ENCODE data around the gene KCP. TPM values are rescaled to one million over a fixed set of nuclear protein-coding genes. Genes with fewer than 3 reads are reported as not detected.

Gene KCP
- total and polyA plus RNA-seq, 2 experiments from 2014 or later = 0.76 to 1.1 TPM

- peaks cover 52% of the 10 kb centered on the region for H3K27me3 Mint-ChIP-seq (ENCODE audit: insufficient read depth, low read depth, poor library complexity)
- ATAC-seq = peak; percentile 29
- H3K4me1 Mint-ChIP-seq = peaks cover 34% of the 10 kb centered on the region
- Histone ChIP-seq H2AFZ (peak overlapping the region; percentile 98), H3K27ac (ENCODE audit: low read depth) (no peak overlapping the region), H4K20me1 (replicated peaks; ENCODE audit: insufficient read depth) (no peaks in the 10 kb centered on the region), H3K9me2 (ENCODE audit: insufficient read depth) (no peaks in the 10 kb centered on the region), H3K79me2 (replicated peaks; ENCODE audit: insufficient read depth) (no peaks in the 10 kb centered on the region), H3K4me1 (ENCODE audit: insufficient read depth) (peaks cover 28% of the 10 kb centered on the region), H3F3A (replicated peaks; ENCODE audit: low read depth) (peaks cover 6% of the 10 kb centered on the region), H3K4me2 (peak overlapping the region; percentile 96), H3K27me3 (ENCODE audit: insufficient read depth) (peaks cover 42% of the 10 kb centered on the region), H3K4me3 (peak overlapping the region; percentile 76), H3K36me3 (ENCODE audit: insufficient read depth) (no peaks in the 10 kb centered on the region)
- DNase-seq (ENCODE audit: low spot score) = peak; percentile 79
- no peak overlapping the region for H3K27ac Mint-ChIP-seq
- H3K36me3 Mint-ChIP-seq (ENCODE audit: low read depth) = no peaks in the 10 kb centered on the region
- H3K9me3 Mint-ChIP-seq = no peaks in the 10 kb centered on the region
- peak overlapping the region; percentile 74 for H3K4me3 Mint-ChIP-seq
- TF ChIP-seq NANOG (IDR thresholded peaks at IDR 0.05; ENCODE audit: borderline replicate concordance) = no peak
- no peak for TF ChIP-seq STAT1 (IDR thresholded peaks at IDR 0.05; ENCODE audit: unreplicated experiment)
- TF ChIP-seq CTCF (conservative IDR thresholded peaks at IDR 0.05; ENCODE audit: low read depth in 2 of 2) = no peak
- TF ChIP-seq POLR2AphosphoS5 (IDR thresholded peaks at IDR 0.05; ENCODE audit: low read depth) = no peak
- TF ChIP-seq ZNF114 (CRISPR knock-in tag; IDR thresholded peaks at IDR 0.05) = no peak
- TF ChIP-seq ZNF462 (CRISPR knock-in tag; IDR thresholded peaks at IDR 0.05) = no peak
- no peak for TF ChIP-seq EZH2phosphoT487 (IDR thresholded peaks at IDR 0.05; ENCODE audit: unreplicated experiment)
- TF ChIP-seq ZNF331 (CRISPR knock-in tag; IDR thresholded peaks at IDR 0.05; ENCODE audit: low read depth) = no peak
- TF ChIP-seq JUNB (IDR thresholded peaks at IDR 0.05; ENCODE audit: unreplicated experiment) = no peak
- TF ChIP-seq ETS1 (IDR thresholded peaks at IDR 0.05) = no peak
- no peak for TF ChIP-seq EZH2 (IDR thresholded peaks at IDR 0.05; ENCODE audit: low read depth, unreplicated experiment)
- no peak for TF ChIP-seq CREB1 (CRISPR knock-in tag; IDR thresholded peaks at IDR 0.05; ENCODE audit: low read depth)
- no peak for TF ChIP-seq REST (IDR thresholded peaks at IDR 0.05; ENCODE audit: unreplicated experiment)
Observed at GRCh38 chr7:128831994-128832879, 78.3 kb downstream of the KCP start.
